WTC11 (cell line): ENCODE measurements around the gene SMAD5. TPM values are rescaled to one million over a fixed set of nuclear protein-coding genes. Genes with fewer than 3 reads are reported as not detected.

Source experiments
- ATAC-seq: fragments of 200-7000 bp; cut with Tn5 transposase; 2 replicates; pipeline ENCODE4 v1.10.0; 2021; ENCODE audit warnings: mild to moderate bottlenecking, moderate library complexity
- CTCF ChIA-PET: fragments of 300-600 bp; sonication (Branson Sonifier 250); formaldehyde crosslinking; loops from one replicate; lab custom pipeline; 2021; ENCODE audit warnings: antibody characterized with exemption; lab: Charles Lee
- POLR2A ChIA-PET: fragments of 350-600 bp; sonication (Branson Sonifier 250); formaldehyde crosslinking; loops from one replicate; lab custom pipeline; 2021; ENCODE audit warnings: antibody characterized with exemption; lab: Charles Lee
- DNase-seq: peaks from one replicate; pipeline ENCODE4 v3.0.0; 2021; ENCODE audit warnings: low spot score
- H3K27ac Mint-ChIP-seq: 2 replicates; pipeline ENCODE4 v1.8.0; 2021; ENCODE audit warnings: mixed read lengths
- H3K27me3 Mint-ChIP-seq: 2 replicates; pipeline ENCODE4 v1.8.0; 2021; ENCODE audit warnings: low read depth, mild to moderate bottlenecking, moderate library complexity, mixed read lengths
- H3K36me3 Mint-ChIP-seq: 2 replicates; pipeline ENCODE4 v1.8.0; 2021; ENCODE audit warnings: mixed read lengths
- H3K4me1 Mint-ChIP-seq: 2 replicates; pipeline ENCODE4 v1.8.0; 2022; ENCODE audit warnings: mixed read lengths
- H3K4me3 Mint-ChIP-seq: 2 replicates; pipeline ENCODE4 v1.8.0; 2021; ENCODE audit warnings: mild to moderate bottlenecking, moderate library complexity, mixed read lengths
- H3K9me3 Mint-ChIP-seq: 2 replicates; pipeline ENCODE4 v1.8.0; 2021; ENCODE audit warnings: mixed read lengths
- AFF4 ChIP-seq: sonication (generic); formaldehyde crosslinking; IDR thresholded peaks from 2 replicates; pipeline ENCODE4 v1.8.1; 2023; ENCODE audit warnings: mild to moderate bottlenecking, missing genetic modification reagents, borderline replicate concordance
- ATF1 ChIP-seq: sonication (generic); formaldehyde crosslinking; IDR thresholded peaks from 2 replicates; pipeline ENCODE4 v1.8.1; 2023; ENCODE audit warnings: mild to moderate bottlenecking, moderate library complexity, missing genetic modification reagents
- CDX4 ChIP-seq: fragments of 250-450 bp; sonication (Bioruptor Pico); IDR thresholded peaks from 2 replicates; pipeline ENCODE4 v1.9.0; 2021; ENCODE audit warnings: moderate library complexity, mild to moderate bottlenecking, inconsistent platforms, borderline replicate concordance
- ELF4 ChIP-seq: sonication (generic); formaldehyde crosslinking; IDR thresholded peaks from 2 replicates; pipeline ENCODE4 v1.8.1; 2022; ENCODE audit warnings: low read depth, mild to moderate bottlenecking, moderate library complexity, missing genetic modification reagents
- EMX1 ChIP-seq: fragments of 250-450 bp; sonication (Bioruptor Pico); IDR thresholded peaks from 2 replicates; pipeline ENCODE4 v1.8.0; 2021; ENCODE audit warnings: mild to moderate bottlenecking
- FOXP1 ChIP-seq: sonication (generic); formaldehyde crosslinking; IDR thresholded peaks from 2 replicates; pipeline ENCODE4 v1.8.0; 2022; ENCODE audit warnings: missing genetic modification reagents, mild to moderate bottlenecking, moderate library complexity, borderline replicate concordance
- GTF2I ChIP-seq: fragments of 250-450 bp; sonication (Bioruptor Pico); conservative IDR thresholded peaks from 2 replicates; pipeline ENCODE4 v1.4.0; 2021; ENCODE audit warnings: mild to moderate bottlenecking
- IRF1 ChIP-seq: sonication (generic); formaldehyde crosslinking; IDR thresholded peaks from 2 replicates; pipeline ENCODE4 v1.8.0; 2023; ENCODE audit warnings: missing genetic modification reagents
- JUN ChIP-seq: sonication (generic); formaldehyde crosslinking; IDR thresholded peaks from 2 replicates; pipeline ENCODE4 v1.8.0; 2023; ENCODE audit warnings: mild to moderate bottlenecking, missing genetic modification reagents
- KAT7 ChIP-seq: sonication (generic); formaldehyde crosslinking; IDR thresholded peaks from 2 replicates; pipeline ENCODE4 v1.8.1; 2023; ENCODE audit warnings: missing genetic modification reagents, mild to moderate bottlenecking, borderline replicate concordance
- MAX ChIP-seq: sonication (generic); formaldehyde crosslinking; IDR thresholded peaks from 2 replicates; pipeline ENCODE4 v1.8.0; 2022; ENCODE audit warnings: mild to moderate bottlenecking, missing genetic modification reagents
- MXD4 ChIP-seq: fragments of 250-450 bp; sonication (Bioruptor Pico); IDR thresholded peaks from 2 replicates; pipeline ENCODE4 v1.8.0; 2021; ENCODE audit warnings: mild to moderate bottlenecking, moderate library complexity, borderline replicate concordance
- NFYB ChIP-seq: sonication (generic); formaldehyde crosslinking; conservative IDR thresholded peaks from 2 replicates; pipeline ENCODE4 v1.8.0; 2022; ENCODE audit warnings: low read depth, missing genetic modification reagents
- SMAD3 ChIP-seq: sonication (generic); formaldehyde crosslinking; IDR thresholded peaks from 2 replicates; pipeline ENCODE4 v1.8.0; 2022; ENCODE audit warnings: missing genetic modification reagents, mild to moderate bottlenecking, borderline replicate concordance
- SMAD4 ChIP-seq: sonication (generic); formaldehyde crosslinking; IDR thresholded peaks from 2 replicates; pipeline ENCODE4 v1.8.0; 2022; ENCODE audit warnings: mild to moderate bottlenecking, missing genetic modification reagents
- SOX15 ChIP-seq: fragments of 250-450 bp; sonication (Bioruptor Pico); IDR thresholded peaks from 2 replicates; pipeline ENCODE4 v1.9.0; 2021; ENCODE audit warnings: mild to moderate bottlenecking
- STAT6 ChIP-seq: sonication (generic); formaldehyde crosslinking; conservative IDR thresholded peaks from 2 replicates; pipeline ENCODE4 v1.8.1; 2023; ENCODE audit warnings: mild to moderate bottlenecking, low read depth, missing genetic modification reagents, moderate library complexity
- ZBTB21 ChIP-seq: sonication (generic); formaldehyde crosslinking; IDR thresholded peaks from 2 replicates; pipeline ENCODE4 v1.8.1; 2023; ENCODE audit warnings: mild to moderate bottlenecking, missing genetic modification reagents, borderline replicate concordance
- ZNF219 ChIP-seq: sonication (generic); formaldehyde crosslinking; IDR thresholded peaks from 2 replicates; pipeline ENCODE4 v1.8.0; 2023; ENCODE audit warnings: missing genetic modification reagents, mild to moderate bottlenecking, borderline replicate concordance
- ZNF263 ChIP-seq: sonication (generic); formaldehyde crosslinking; IDR thresholded peaks from 2 replicates; pipeline ENCODE4 v1.8.1; 2022; ENCODE audit warnings: low read depth, mild to moderate bottlenecking, moderate library complexity, missing genetic modification reagents
- ZNF425 ChIP-seq: fragments of 250-450 bp; sonication (Bioruptor Pico); conservative IDR thresholded peaks from 2 replicates; pipeline ENCODE4 v1.9.0; 2021; ENCODE audit warnings: mild to moderate bottlenecking
- total RNA-seq: library from RNA; stranded (reverse); gene quantifications from 3 replicates; pipeline ENCODE4 v1.2.3, GENCODE V29; 2021

SMAD5 gene
- total RNA-seq, 1 experiment from 2014 or later, result 65.2 TPM

- ATAC-seq (no peak), DNase-seq (no peak)
- Mint-ChIP-seq H3K4me3 (no peak overlapping the region), H3K27ac (no peak overlapping the region), H3K36me3 (no peaks in the 10 kb centered on the region), H3K9me3 (no peaks in the 10 kb centered on the region), H3K4me1 (peaks cover 31% of the 10 kb centered on the region), H3K27me3 (no peaks in the 10 kb centered on the region; the same call in 1 of the 2 replicates)
- CTCF ChIA-PET, result no interaction called here
- POLR2A ChIA-PET, result no interaction called here
- TF ChIP-seq NFYB, result no peak
- no peak for TF ChIP-seq JUN (CRISPR knock-in tag)
- TF ChIP-seq, all 79 proteins: peak for 0
These were observed 23.9 kb upstream of the SMAD5 start for GRCh38 chr5:136108766-136109165.

- H3K27ac Mint-ChIP-seq, result no peak overlapping the region
- POLR2A ChIA-PET, result no interaction called here
- DNase-seq, result no peak
- H3K4me1 Mint-ChIP-seq, result peaks cover 25% of the 10 kb centered on the region
- H3K27me3 Mint-ChIP-seq, result no peaks in the 10 kb centered on the region; the same call in 1 of the 2 replicates
- H3K9me3 Mint-ChIP-seq, result no peaks in the 10 kb centered on the region
- TF ChIP-seq SMAD3 (no peak), KAT7 (no peak), FOXP1 (CRISPR knock-in tag) (no peak), AFF4 (CRISPR knock-in tag) (no peak), ELF4 (no peak), ATF1 (CRISPR knock-in tag) (no peak), ZNF263 (CRISPR knock-in tag) (no peak), IRF1 (CRISPR knock-in tag) (no peak)
- CTCF ChIA-PET, result interaction anchor here (1.3 kb wide), 1 partner anchor 31 kb away, joined by 3 read pairs; no protein-coding TSS in a partner anchor
- no peak for ATAC-seq
- no peak overlapping the region for H3K4me3 Mint-ChIP-seq
- no peaks in the 10 kb centered on the region for H3K36me3 Mint-ChIP-seq
These were observed 23.1 kb upstream of the SMAD5 start for GRCh38 chr5:136109453-136110135.

GRCh38 chr5:136113606-136114005 is 19.0 kb upstream of the SMAD5 start:
- H3K27ac Mint-ChIP-seq, result no peak overlapping the region
- ChIA-PET POLR2A (no interaction called here), CTCF (interaction anchor here (0.6 to 1.2 kb wide), 2 partner anchors 99 to 295 kb away, joined by 3 read pairs; no protein-coding TSS in a partner anchor)
- H3K27me3 Mint-ChIP-seq, result no peaks in the 10 kb centered on the region; the same call in 1 of the 2 replicates
- H3K4me3 Mint-ChIP-seq, result no peak overlapping the region
- ATAC-seq, result no peak
- no peak for DNase-seq
- H3K9me3 Mint-ChIP-seq, result no peaks in the 10 kb centered on the region
- 0 out of 2 replicates have a peak, but pooled peaks cover 4% of the 10 kb centered on the region for H3K4me1 Mint-ChIP-seq
- H3K36me3 Mint-ChIP-seq, result no peaks in the 10 kb centered on the region
- TF ChIP-seq ZNF219 (CRISPR knock-in tag), result no peak
- TF ChIP-seq ZBTB21 (CRISPR knock-in tag), result no peak
- TF ChIP-seq STAT6, result no peak
- no peak for TF ChIP-seq MXD4 (CRISPR knock-in tag)
- TF ChIP-seq SOX15 (CRISPR knock-in tag), result no peak
- TF ChIP-seq FOXP1 (CRISPR knock-in tag), result no peak
- no peak for TF ChIP-seq EMX1 (CRISPR knock-in tag)
- no peak for TF ChIP-seq MAX (CRISPR knock-in tag)
- TF ChIP-seq CDX4 (CRISPR knock-in tag), result no peak
- no peak for TF ChIP-seq ZNF425
- no peak for TF ChIP-seq GTF2I (CRISPR knock-in tag)
- TF ChIP-seq SMAD4 (CRISPR knock-in tag), result no peak
